GM18868 (cell line): ENCODE data around the gene ZPLD1.
A peak's percentile ranks its signal among the peaks of the same experiment; 100 is the strongest.

ENCODE experiments used
- ATAC-seq: cut with Tn5 transposase; IDR thresholded peaks from one replicate; pipeline ENCODE4 v1.9.1; 2021; ENCODE audit warnings: mild to moderate bottlenecking, moderate library complexity; ENCODE audit not compliant: unreplicated experiment

The ZPLD1 gene

GRCh38 chr3:102521246-102521645 lies 86.4 kb downstream of the ZPLD1 start:
- ATAC-seq, result no peak

GRCh38 chr3:102525624-102526023 lies 90.8 kb downstream of the ZPLD1 start:
- peak; percentile 86 for ATAC-seq

GRCh38 chr3:102526865-102527264 lies 92.0 kb downstream of the ZPLD1 start:
- no peak for ATAC-seq

- ATAC-seq, result no peak
Measured at GRCh38 chr3:102528727-102529126, 93.9 kb downstream of the ZPLD1 start.
